K562 (cell line): Measurements from ENCODE around the gene MAD1L1.

Experiments used
- CREB3L1 ChIP-seq: fragments of 450-650 bp; IDR thresholded peaks from 2 replicates; pipeline ENCODE4 v1.6.1; 2014; ENCODE audit warnings: low read depth, mild to moderate bottlenecking, moderate library complexity, borderline replicate concordance
- CTCF ChIP-seq, 3 experiments: IDR thresholded peaks in 2 of 3; conservative IDR thresholded peaks in 1 of 3; 2 replicates each; pipeline ENCODE4 v1.5.1; 2011 to 2012; ENCODE audit warnings: low read length in 3 of 3, mild to moderate bottlenecking in 3 of 3, control low read depth in 2 of 3, improper control_type of control experiment in 1 of 3, inconsistent platforms in 1 of 3, low read depth in 1 of 3, mixed read lengths in 1 of 3, moderate library complexity in 1 of 3; ENCODE audit not compliant: insufficient read depth in 2 of 3
- EP300 ChIP-seq: IDR thresholded peaks from 2 replicates; pipeline ENCODE4 v1.6.1; 2012; ENCODE audit warnings: low read length, improper control_type of control experiment
- HDAC6 ChIP-seq: IDR thresholded peaks from 2 replicates; pipeline ENCODE4 v1.6.1; 2012; ENCODE audit warnings: low read depth, mild to moderate bottlenecking, control low read depth, inconsistent platforms, low read length, moderate library complexity
- PATZ1 ChIP-seq: fragments of 250-450 bp; sonication (Bioruptor Pico); IDR thresholded peaks from 2 replicates; pipeline ENCODE4 v1.5.0; 2020; ENCODE audit warnings: mild to moderate bottlenecking, borderline replicate concordance
- PHTF2 ChIP-seq: fragments of 250-450 bp; sonication (Bioruptor Pico); IDR thresholded peaks from 2 replicates; pipeline ENCODE4 v1.5.0; 2021; ENCODE audit warnings: mild to moderate bottlenecking
- POLR2A ChIP-seq: fragments of 450-650 bp; conservative IDR thresholded peaks from 2 replicates; pipeline ENCODE4 v1.6.1; 2016
- SLC30A9 ChIP-seq: fragments of 250-450 bp; sonication (Bioruptor Pico); IDR thresholded peaks from 2 replicates; pipeline ENCODE4 v1.8.0; 2022; ENCODE audit warnings: mild to moderate bottlenecking, moderate library complexity
- SNAPC5 ChIP-seq: fragments of 250-450 bp; sonication (Bioruptor Pico); IDR thresholded peaks from 2 replicates; pipeline ENCODE4 v1.8.0; 2021; ENCODE audit warnings: moderate library complexity, mild to moderate bottlenecking, inconsistent platforms
- TBP ChIP-seq: optimal IDR thresholded peaks from 2 replicates; pipeline ENCODE3; 2011; ENCODE audit warnings: low read depth, low read length, improper control_type of control experiment
- ZBTB49 ChIP-seq: sonication (generic); formaldehyde crosslinking; IDR thresholded peaks from 2 replicates; pipeline ENCODE4 v1.8.0; 2022; ENCODE audit warnings: missing genetic modification reagents, mild to moderate bottlenecking, borderline replicate concordance
- ZNF217 ChIP-seq: sonication (generic); formaldehyde crosslinking; IDR thresholded peaks from 2 replicates; pipeline ENCODE4 v1.8.0; 2022; ENCODE audit warnings: mild to moderate bottlenecking, missing genetic modification reagents
- ZNF512 ChIP-seq: IDR thresholded peaks from 2 replicates; pipeline ENCODE4 v1.6.1; 2016; ENCODE audit warnings: missing genetic modification characterization, missing compliant biosample characterization
- ZNF740 ChIP-seq, 3 experiments: fragments of 200-800 bp in 1 of 3; sonication (Bioruptor generic) in 1 of 3; sonication (generic) in 1 of 3; formaldehyde crosslinking in 1 of 3; IDR thresholded peaks; 2 replicates each; pipeline versions ENCODE4 v1.6.1 to v1.8.0; 2016 to 2022; ENCODE audit warnings: mild to moderate bottlenecking in 2 of 3, missing compliant biosample characterization in 2 of 3, missing genetic modification characterization in 2 of 3, missing genetic modification reagents in 1 of 3

- TF ChIP-seq ZNF512 (tag) (no peak), CREB3L1 (no peak), EP300 (no peak), POLR2A (no peak), CTCF (IDR thresholded peaks at IDR 0.05 in 2 of 3, conservative IDR thresholded peaks at IDR 0.05 in 1 of 3; ENCODE audit: insufficient read depth in 2 of 3, low read depth in 1 of 3, low read length in 3 of 3) (no peak), ZNF740 (CRISPR knock-in tag; IDR thresholded peaks at IDR 0.05) (no peak), ZNF740 (tag; IDR thresholded peaks at IDR 0.05) (no peak), SLC30A9 (CRISPR knock-in tag) (no peak), PATZ1 (CRISPR knock-in tag) (no peak), SNAPC5 (no peak), HDAC6 (no peak), TBP (no peak), ZBTB49 (CRISPR knock-in tag) (no peak), ZNF217 (CRISPR knock-in tag) (no peak), PHTF2 (CRISPR knock-in tag) (no peak)
Observed at GRCh38 chr7:1913466-1914282, 319.1 kb downstream of the MAD1L1 start.
